HG03521 (cell line): Measurements from ENCODE around the gene TOLLIP.

Source experiments
- ATAC-seq: cut with Tn5 transposase; IDR thresholded peaks from one replicate; pipeline ENCODE4 v1.9.1; 2021; ENCODE audit warnings: mild to moderate bottlenecking, moderate library complexity; ENCODE audit not compliant: unreplicated experiment

TOLLIP gene

DNA sequence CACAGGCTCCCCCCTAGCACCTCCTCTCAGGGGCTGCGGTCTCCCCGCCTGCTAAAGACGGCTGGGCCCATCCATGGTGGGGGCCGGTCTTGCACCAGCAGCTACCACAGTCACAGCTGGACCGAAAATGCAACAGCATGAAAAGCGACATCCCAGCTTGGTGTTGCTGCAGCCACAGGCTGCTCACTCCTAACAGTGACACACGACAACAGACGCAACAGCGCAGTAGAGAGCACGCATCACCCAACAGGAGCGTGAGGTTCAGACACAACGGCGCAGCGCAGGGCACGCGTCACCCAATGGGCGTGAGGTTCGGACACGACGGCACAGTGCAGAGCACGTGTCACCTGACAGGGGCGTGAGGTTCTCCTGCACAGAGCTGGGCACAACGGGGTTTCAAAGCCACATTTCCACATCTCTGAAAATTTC is 24.1 kb downstream of the TOLLIP start:
- no peak for ATAC-seq

DNA sequence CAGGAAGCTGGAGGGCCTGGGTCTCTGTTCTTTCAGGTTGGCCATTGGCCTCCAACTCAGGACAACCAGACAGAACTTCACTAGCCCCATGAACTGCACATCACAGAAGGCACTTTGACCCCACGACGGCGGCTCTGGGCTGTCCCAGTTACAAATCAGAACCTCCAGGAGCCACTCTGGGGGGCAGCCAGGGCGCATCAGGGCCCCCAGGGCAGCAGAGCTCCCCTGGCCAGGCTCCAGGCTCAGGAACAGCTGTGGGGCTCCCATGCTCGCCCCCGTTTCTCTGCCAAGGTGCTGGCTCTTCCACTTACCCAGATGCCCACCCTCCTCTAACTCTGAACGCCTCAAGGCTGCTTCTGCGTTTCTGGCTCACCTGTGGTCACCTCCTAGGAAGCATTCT is 25.5 kb downstream of the TOLLIP start:
- ATAC-seq: no peak

DNA sequence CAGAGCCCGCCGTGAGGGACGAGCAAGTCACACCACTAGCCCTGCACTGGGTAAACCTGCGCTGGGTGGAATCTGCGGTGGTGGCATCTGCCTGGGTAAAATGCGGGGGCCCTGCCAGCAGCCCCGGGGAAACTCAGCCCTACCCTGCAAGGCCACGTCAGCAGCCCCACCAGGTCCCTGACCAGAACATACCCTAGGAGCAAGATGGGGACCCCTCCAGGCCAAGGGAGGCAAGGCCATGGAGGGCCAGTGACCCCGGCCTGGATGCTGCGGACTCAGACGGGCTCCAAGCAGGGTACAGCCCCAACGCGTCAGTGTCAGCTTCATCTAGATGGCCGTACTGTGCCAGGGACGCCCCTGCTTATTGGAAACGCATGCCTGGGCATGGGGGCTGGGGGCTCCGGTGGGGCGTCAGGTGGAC is 26.3 kb downstream of the TOLLIP start:
- ATAC-seq: no peak

DNA sequence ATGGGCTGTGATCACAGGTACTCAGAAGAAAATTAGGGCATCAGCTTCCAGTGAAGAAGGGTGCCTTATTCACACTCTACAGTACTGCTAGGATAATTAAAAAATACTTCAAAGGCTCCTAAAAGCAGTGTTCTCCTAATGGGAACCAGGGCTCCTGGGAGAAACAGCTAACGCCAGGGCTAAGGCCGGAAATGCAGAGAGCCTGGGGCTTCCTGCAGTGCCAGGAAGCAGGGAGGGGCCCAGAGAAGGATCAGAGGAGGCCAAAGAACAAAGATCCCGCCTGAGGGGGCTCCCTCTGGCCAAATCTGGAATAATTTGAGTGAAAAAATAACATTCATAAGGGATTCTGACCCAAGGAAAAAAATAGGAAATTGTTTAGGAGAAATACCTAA is 27.5 kb downstream of the TOLLIP start:
- ATAC-seq: no peak

DNA sequence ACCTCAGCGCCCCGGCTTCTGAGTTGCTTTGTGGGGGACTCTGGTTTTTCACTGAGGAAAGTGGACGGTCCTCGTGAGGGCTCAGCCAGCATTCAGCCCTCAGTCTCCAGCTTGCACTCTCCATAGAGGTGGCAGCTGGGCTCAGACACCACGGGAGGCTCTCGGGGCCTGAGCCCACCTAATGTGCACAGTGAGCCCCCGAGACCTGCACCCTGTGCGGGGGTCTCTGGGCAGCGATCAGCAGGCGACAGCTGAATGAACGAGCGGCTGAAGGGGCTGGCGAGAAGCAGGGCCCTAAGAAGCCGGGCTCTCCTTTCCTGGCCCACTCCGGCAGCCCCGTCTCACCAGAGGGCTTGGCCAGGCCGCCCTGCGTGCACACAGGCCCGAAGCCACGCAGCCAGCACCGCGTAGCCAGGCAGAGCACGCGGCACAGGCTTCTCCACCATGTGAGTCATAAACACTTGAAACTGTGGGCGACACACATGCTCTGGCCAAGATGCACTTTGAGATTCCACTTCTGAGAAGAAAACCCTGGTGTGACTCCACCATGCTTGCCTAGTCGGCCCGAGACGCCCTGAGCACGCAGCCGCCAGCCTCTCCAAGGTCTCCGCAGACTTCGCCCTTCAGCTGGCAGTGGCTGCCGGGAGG is 28.0 kb downstream of the TOLLIP start:
- no peak for ATAC-seq

DNA sequence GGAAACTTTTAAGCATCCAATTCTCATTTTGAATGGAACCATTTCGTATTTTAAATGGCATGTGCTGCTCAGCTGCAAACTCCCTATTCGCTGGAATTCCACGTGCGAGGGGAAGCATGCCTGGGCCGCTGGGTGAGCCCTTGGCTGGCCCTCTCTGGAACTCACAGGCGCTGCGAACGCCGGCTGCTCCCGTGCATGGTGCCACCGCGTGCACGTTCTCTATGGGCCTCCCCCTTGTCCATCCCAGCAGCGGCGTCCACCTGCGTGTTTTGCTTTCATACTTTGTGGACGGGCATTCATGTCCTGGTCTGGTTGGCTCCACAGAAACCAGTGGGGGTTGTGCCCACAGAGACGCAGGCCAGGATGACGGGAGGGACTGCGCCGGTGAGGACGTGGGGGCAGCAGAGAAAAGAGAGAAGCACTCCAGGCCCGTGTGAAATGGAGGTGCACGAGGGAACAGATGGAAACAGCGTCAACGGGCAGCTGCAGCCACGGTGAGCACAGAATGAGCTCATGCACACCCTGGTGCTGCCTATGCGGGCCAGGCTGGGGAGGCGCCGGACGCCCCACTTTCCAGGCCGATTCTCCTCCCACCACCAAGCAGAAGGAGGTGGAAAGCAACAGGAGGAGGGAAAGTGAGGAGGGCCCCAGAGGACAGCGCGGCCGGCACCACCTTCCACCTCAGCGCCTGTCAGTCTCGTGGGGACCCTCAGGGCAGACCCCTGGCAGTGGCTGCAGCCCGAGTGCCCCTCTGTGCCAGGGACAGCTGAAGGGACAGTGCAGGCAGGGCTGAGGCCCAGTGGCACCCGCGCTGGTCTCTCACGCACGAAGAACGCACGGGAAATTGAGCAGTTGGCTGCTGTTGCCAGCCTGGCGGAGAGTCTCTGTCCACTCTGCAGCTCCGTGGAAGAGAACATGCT is 29.1 kb downstream of the TOLLIP start:
- no peak for ATAC-seq

DNA sequence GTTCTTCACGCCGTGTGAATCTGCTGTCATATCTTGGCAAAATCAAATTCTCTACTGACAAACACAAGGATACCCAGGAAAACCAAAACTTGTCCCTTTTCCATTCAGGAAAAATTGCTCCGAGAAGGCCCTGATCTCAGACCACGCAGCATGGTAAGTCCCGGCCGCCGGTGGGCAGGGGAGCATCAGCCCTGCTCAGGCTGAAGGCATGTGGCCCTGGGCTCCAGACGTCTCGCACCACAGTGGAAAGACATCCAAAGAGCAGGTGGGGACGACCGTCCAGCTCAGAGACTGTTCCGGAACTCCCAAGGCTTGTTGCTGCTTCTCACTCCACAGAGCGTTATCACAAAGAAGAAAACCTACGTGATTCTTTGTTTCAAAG is 29.8 kb downstream of the TOLLIP start:
- ATAC-seq: no peak

DNA sequence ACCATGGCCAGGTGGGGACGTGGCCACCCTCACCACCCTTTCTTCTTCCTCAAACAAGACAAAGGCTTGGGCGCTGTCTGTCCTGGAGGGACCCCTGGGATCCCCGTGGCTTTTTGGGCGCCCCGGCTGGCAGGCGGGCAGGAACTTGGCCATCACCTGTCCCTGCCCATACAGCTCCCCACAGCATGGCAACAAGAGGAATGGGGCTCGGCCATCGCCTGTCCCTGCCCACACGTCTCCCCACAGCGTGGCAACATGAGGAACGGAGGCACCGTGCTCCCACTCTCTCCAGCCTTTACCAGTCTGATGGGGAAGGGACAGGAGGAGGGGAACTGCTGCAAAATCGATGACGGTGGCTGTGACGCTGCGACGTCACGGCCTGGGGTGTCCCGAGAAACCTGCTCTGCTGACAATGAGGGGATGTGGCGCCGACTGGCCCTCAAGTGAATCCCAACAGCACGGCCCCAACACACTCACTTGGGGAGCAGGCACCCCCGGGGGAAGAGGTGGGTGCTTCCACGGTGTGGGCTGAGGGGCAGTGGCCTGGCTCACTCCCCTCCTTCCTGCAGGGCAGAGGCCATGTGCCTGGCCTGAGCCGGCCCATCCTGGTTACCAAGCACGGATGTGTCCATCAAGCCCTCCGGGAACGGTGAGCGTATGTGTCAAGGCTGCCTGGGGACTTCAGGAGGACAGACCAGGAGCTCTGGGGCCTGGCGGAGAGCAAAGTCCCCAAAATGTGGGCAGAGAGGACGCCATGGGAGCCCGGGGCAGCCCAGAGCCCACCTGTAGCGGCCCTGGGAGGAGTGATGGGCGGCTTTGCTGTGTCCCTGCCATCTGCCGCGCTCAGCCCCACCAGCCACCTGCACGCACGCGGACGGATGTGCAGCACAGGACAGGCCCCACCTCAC is 30.4 kb downstream of the TOLLIP start:
- no peak for ATAC-seq

DNA sequence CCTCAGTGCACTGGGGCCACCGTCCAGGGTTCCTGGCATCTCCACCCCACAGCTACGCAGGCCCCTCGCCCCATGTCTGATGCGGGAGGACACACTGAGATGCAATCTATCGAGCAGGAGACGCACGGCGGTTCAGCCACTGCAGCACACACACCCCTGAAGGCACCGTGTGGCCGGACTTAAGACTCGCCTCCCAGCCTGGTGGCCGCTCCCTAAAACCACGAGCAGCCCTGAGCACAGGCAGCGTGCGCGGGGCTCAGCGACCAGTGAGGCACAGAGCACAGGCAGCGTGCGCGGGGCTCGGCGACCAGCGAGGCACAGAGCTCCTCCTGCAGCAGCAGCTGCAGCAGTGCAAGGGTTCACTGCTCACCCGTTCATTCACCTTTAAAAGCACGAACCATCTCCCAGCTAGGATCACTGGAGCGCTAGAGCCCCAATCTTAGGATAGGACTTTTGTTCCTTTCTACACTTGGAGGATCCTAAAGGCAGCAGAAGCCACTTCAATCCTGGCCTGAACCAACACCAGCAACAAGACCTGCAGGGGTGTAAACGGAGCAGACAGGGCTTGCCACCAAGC is 31.4 kb downstream of the TOLLIP start:
- ATAC-seq: no peak

DNA sequence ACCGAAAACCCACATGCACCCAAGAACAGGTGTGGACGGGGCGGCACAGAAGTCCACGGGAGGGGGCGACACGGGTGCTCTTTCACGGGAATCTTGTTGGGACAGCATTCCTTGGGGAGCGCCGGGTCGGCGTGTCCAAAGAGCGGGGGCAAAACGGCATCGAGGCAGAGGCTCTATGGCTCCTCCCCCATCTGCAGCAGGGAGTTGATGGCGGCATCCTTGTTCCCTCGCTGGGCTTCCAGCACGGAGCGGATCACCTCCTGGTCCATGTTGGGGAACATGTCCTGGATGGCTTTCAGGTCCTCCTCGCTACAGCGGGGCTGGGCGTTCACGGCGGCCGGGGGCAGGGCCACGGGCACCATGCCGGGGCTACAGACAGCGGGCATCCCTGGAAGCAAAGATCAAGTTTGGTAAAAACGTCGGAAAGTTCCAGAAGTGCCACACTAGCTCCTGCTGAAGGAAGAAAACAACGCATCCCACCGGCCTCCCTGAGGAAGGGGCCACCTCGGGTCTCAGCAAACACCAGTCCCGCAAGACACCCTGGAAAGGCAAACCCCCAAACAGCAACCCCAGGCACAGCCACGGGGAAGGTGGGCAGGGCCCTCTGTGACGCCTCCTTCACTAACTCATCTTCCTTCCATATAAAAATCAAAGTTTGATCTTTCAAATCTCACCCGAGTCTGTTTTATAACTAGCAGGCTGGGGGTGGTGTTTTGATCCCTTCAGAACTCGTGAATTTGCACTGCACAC is 32.4 kb downstream of the TOLLIP start:
- ATAC-seq: no peak

DNA sequence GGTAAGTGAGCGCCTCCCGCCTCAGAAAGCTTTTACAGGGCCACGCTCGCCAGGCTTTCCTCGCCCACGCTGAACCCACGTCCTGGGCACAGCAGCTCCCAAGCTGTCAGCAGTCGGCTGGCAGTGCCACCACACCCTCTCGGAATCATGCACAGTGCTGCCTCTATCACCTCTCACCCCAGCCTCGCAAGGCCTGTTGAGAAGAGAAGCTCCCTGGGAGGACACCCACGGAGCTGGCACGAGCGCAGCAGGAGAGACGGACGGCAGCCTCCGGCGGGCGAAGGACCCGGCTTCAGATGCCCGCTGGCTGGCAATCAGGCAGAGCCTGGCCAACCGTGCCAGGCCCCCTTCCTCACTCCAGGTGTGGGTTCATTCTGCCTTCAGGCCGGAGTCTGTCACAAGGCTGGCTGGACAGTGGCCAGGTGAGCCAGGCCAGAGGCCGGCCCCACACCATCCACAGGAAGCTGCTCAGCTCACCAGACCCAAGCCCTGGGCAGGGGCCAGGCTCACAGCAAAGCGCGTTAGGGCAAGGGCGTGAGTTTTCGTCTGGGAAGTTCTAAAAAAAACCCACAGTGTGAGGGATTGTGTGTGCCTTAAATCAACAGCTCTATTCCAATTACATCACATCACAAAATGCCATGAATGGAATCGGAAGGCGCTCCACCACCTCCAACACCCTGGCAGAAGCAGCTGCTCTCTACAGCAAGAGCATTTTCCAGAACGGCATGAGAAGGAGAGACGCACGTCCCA is 33.2 kb downstream of the TOLLIP start:
- ATAC-seq: no peak

DNA sequence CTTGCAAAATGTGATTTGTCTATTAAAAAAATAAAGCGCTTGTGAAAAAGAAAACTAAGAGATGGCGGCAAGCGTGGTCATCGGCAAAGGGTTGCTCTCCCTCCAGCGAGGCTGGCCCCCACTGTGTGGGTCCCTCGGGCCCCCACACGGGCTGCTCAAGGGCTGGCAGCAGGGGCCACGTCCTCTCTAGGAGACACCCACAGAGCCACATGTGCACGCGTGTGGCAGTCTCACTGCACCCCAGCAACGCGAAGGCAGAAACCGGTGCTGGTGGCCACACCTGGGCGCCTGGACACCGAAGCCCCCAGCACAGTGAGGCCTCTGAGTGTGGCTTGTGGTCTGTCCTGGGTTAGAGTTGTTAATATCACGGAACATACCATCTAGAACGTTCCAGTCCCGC is 34.4 kb downstream of the TOLLIP start:
- no peak for ATAC-seq

DNA sequence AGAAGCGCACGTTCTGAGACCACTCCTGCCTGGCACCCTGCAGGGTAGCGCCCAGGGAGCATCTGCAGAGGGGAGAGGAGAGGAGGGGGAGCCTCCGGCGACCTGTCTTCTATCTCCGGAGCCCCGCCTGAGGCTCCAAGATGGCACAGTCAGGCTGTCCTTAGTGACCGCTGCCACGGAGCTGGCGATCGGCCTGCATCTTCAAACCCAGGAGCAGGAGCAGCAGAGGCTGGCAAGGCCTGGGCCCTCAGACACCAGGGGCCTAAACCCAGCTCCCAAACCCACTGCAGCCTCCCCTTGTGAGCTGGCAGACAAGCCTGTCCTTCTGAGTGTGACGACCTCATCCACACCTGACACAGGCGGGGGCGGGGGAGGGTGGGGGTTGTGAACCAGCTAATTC is 34.9 kb downstream of the TOLLIP start:
- no peak for ATAC-seq

DNA sequence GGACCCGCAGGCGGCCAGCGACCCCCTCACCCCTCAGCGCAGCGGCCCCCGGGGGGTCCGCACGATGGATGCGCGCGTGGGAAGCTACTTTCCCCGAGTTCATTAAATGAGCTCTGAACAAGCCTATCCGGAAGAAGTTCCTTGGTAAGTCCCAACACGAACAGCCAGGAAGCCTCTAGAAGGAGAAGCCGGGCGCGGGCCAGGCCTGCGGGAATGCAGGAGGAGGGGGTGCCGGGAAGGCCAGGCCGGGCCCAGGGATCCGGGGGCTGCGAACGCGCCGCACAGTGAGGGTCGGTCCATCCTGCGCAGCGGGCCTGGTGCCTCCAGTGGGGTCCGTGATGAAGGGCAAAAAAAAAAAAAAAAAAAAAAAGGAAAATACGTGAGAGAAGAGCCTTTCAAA is 36.9 kb downstream of the TOLLIP start:
- no peak for ATAC-seq

DNA sequence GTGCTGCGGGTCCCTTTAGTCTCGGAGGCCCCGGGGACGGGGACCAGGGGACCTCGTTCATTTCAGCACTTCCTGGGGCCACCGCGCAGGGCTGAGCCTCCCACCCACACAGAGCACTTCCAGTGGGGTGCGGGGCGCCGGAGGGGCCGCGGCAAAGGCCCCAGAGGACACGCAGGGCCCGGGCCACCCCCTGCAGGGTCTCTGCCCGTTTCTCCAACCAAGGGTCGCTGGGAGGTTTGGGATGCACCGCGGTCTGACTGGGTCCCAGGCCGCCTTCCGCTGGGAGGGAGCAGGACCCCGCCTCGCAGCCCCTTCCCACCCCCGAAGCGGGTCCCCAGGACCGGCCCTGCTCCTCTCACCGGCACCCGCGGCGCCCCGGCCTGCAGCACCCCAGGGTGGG is 37.5 kb downstream of the TOLLIP start:
- no peak for ATAC-seq

DNA sequence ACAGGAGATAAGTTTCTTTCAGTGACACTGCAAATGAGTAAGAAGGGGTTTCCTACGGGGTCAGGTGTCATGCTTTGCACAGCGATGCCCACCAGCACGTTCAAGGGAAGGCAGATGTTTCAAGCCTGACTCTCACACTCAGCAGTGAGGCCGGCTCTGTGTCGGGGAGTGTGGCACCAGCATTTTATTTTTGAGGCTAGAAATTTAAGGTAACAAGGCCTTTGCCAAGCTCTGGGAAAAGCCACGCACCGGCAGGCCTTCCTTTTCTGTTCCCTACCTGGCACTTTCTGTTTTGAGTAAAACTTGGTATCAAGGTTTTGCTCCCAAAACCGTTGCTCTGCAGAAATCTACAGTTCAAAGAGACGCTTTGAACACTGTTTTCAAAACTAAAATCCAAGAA is 38.0 kb downstream of the TOLLIP start:
- ATAC-seq: no peak

DNA sequence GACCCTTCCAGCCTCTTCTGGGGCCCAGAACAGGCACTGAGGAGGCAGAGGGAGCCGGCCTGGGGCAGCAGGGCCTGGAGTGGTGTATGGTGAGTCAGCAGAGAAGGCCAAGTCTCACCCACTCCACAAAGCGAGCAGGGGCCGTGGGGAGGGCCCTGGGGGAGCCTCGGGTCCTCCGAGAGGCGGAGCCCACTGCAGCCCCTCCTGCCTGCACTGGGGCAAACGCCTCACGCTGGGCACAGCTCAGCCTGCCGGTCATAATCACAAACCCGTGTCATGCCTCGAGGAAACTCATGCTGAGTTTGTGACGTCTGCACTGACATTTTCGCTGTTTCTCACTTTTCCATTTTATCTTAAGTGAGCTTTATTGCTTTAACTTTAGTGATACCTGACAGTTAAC is 38.4 kb downstream of the TOLLIP start:
- ATAC-seq: no peak

DNA sequence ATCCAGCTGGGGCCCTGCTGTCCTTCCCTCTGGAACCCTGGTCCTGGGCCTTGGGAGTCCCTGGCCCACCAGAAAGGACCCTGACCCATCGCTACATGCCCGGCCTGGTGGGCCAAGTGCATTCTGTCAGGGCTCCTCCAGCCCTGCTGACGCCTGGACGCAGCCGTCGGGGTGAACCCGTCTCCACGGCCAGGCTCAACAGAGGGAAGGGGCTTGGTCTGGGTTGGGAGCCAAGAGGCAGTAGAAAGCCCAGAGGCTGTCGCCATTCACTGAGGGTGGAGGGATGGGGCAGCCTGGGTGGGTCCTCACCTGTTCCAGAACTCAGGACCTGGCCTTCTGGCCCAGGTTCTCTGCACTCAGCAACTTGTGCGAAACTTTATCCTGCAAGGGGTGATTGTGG is 39.0 kb downstream of the TOLLIP start:
- no peak for ATAC-seq

DNA sequence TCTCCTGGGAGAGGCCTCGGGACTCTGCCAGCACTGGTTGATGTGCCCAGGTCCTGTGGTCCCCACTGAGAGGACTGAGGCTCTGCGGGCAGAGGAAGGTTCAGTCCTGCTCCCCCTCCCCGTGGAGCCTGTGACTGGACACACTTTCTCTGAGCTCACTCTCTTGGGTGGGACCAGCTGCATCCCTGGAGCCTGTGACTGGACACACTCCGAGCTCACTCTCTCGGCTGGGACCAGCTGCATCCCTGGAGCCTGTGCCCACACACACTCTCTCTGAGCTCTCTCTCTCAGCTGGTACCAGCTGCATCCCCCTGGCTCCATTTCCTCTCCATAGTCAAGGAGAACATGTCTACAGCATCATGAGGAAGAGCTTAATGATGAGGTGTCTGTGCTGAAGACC is 39.5 kb downstream of the TOLLIP start:
- ATAC-seq: no peak
